A549 (cell line): Measurements from ENCODE around the gene ITGB8. TPM values are rescaled to one million over a fixed set of nuclear protein-coding genes. Genes with fewer than 3 reads are reported as not detected.

Source experiments
- ATAC-seq, 2 experiments: fragments of 200-7000 bp in 1 of 2; fragments of >200 bp in 1 of 2; cut with Nextera tagmentation in 1 of 2; cut with Tn5 transposase in 1 of 2; 3 replicates each; pipeline versions ENCODE4 v1.8.0 to v1.9.1; 2018 to 2020; ENCODE audit warnings: mild to moderate bottlenecking in 1 of 2, moderate library complexity in 1 of 2
- CTCF ChIA-PET: fragments of 300-600 bp; sonication (Branson Sonifier 250); formaldehyde crosslinking; extraction: SDS; loops from one replicate; lab custom pipeline; 2021; ENCODE audit warnings: antibody characterized with exemption, inconsistent platforms; lab: Yijun Ruan, JAX
- POLR2A ChIA-PET: fragments of 350-600 bp; formaldehyde crosslinking; extraction: SDS; loops from one replicate; lab custom pipeline; 2021; ENCODE audit warnings: antibody characterized with exemption, inconsistent platforms; lab: Yijun Ruan, JAX
- DNase-seq, 2 experiments: peaks; one replicate each; pipeline versions ENCODE4 v3.0.0 to v3.0.0-alpha.2; 2011 to 2016; ENCODE audit warnings: low read depth in 1 of 2, low spot score in 1 of 2
- FAIRE-seq: peaks from 2 replicates; lab custom pipeline; 2011; peaks lifted over from hg19 to GRCh38; lab: Jason Lieb, UNC
- H3K27ac ChIP-seq, 2 experiments: fragments of >200 bp; sonication (Bioruptor Twin); formaldehyde crosslinking; 3 replicates each; pipeline ENCODE4 v1.5.1; 2016 to 2017
- H3K4me1 ChIP-seq: fragments of >200 bp; sonication (Bioruptor Twin); formaldehyde crosslinking; 3 replicates; pipeline ENCODE4 v1.6.1; 2016
- H3K4me2 ChIP-seq: fragments of >200 bp; sonication (Bioruptor Twin); formaldehyde crosslinking; 3 replicates; pipeline ENCODE4 v1.6.1; 2016
- H3K4me3 ChIP-seq: fragments of >200 bp; sonication (Bioruptor Twin); formaldehyde crosslinking; 3 replicates; pipeline ENCODE4 v1.5.1; 2016
- H3K9me3 ChIP-seq: fragments of >200 bp; sonication (Bioruptor Twin); formaldehyde crosslinking; 3 replicates; pipeline ENCODE4 v1.6.1; 2016
- CBX8 ChIP-seq: fragments of 200-600 bp; sonication (generic); IDR thresholded peaks from 2 replicates; pipeline ENCODE4 v1.6.1; 2016
- CEBPB ChIP-seq, 2 experiments: fragments of >200 bp in 1 of 2; sonication (Bioruptor Twin) in 1 of 2; formaldehyde crosslinking in 1 of 2; IDR thresholded peaks; 2 replicates each; pipeline ENCODE4 v1.6.1; 2012 to 2016
- CHD4 ChIP-seq: fragments of 200-600 bp; sonication (generic); IDR thresholded peaks from 2 replicates; pipeline ENCODE4 v1.6.1; 2016; ENCODE audit warnings: antibody characterized with exemption, mild to moderate bottlenecking, borderline replicate concordance
- CTCF ChIP-seq: fragments of >200 bp; sonication (Bioruptor Twin); formaldehyde crosslinking; IDR thresholded peaks from 3 replicates; pipeline ENCODE4 v1.5.1; 2016
- EHF ChIP-seq: fragments of 250-450 bp; sonication (Bioruptor Pico); IDR thresholded peaks from 2 replicates; pipeline ENCODE4 v1.5.0; 2020; ENCODE audit warnings: mild to moderate bottlenecking
- EP300 ChIP-seq, 2 experiments: fragments of >200 bp; sonication (Bioruptor Twin); formaldehyde crosslinking; IDR thresholded peaks; 2 replicates in 1 of 2; 3 replicates in 1 of 2; pipeline ENCODE4 v1.6.1; 2016 to 2017
- FOSB ChIP-seq: fragments of 250-450 bp; sonication (Bioruptor Pico); IDR thresholded peaks from 2 replicates; pipeline ENCODE4 v1.5.0; 2020; ENCODE audit warnings: mild to moderate bottlenecking, moderate library complexity
- FOSL2 ChIP-seq, 2 experiments: fragments of 450-650 bp in 1 of 2; fragments of >200 bp in 1 of 2; sonication (Bioruptor Twin) in 1 of 2; formaldehyde crosslinking; IDR thresholded peaks; 2 replicates each; pipeline versions ENCODE4 v1.5.0 to v1.6.1; 2016 to 2020; ENCODE audit warnings: mild to moderate bottlenecking in 1 of 2, moderate library complexity in 1 of 2
- FOXS1 ChIP-seq: fragments of 250-450 bp; sonication (Bioruptor Pico); IDR thresholded peaks from 2 replicates; pipeline ENCODE4 v1.5.0; 2020; ENCODE audit warnings: mild to moderate bottlenecking, moderate library complexity
- GATA3 ChIP-seq: IDR thresholded peaks from 2 replicates; pipeline ENCODE4 v1.6.1; 2012; ENCODE audit warnings: borderline replicate concordance
- HDAC2 ChIP-seq: fragments of 200-600 bp; sonication (generic); IDR thresholded peaks from 2 replicates; pipeline ENCODE4 v1.6.1; 2016
- HOXA7 ChIP-seq: fragments of 250-450 bp; sonication (Bioruptor Pico); IDR thresholded peaks from 2 replicates; pipeline ENCODE4 v1.5.0; 2020; ENCODE audit warnings: mild to moderate bottlenecking, moderate library complexity
- HOXB13 ChIP-seq: fragments of 250-450 bp; sonication (Bioruptor Pico); IDR thresholded peaks from 2 replicates; pipeline ENCODE4 v1.5.0; 2020; ENCODE audit warnings: low read depth, mild to moderate bottlenecking, moderate library complexity
- HOXB5 ChIP-seq: fragments of 250-450 bp; sonication (Bioruptor Pico); IDR thresholded peaks from 2 replicates; pipeline ENCODE4 v1.5.0; 2020; ENCODE audit warnings: mild to moderate bottlenecking, moderate library complexity
- JUNB ChIP-seq: fragments of >200 bp; sonication (Bioruptor Twin); formaldehyde crosslinking; IDR thresholded peaks from 2 replicates; pipeline ENCODE4 v1.6.1; 2016
- MAZ ChIP-seq: fragments of 150-350 bp; IDR thresholded peaks from 2 replicates; pipeline ENCODE4 v1.6.1; 2014; ENCODE audit warnings: antibody characterized with exemption, low read depth, low read length, borderline replicate concordance
- MYC ChIP-seq: IDR thresholded peaks from 2 replicates; pipeline ENCODE4 v1.6.1; 2012; ENCODE audit warnings: mild to moderate bottlenecking, inconsistent platforms, low read length, improper control_type of control experiment, borderline replicate concordance
- POLR2A ChIP-seq: IDR thresholded peaks from 2 replicates; pipeline ENCODE4 v1.6.1; 2012; ENCODE audit warnings: mild to moderate bottlenecking, low read length
- RARB ChIP-seq: fragments of 250-450 bp; sonication (Bioruptor Pico); IDR thresholded peaks from 2 replicates; pipeline ENCODE4 v1.8.0; 2021; ENCODE audit warnings: mild to moderate bottlenecking, moderate library complexity
- RCOR1 ChIP-seq: fragments of 150-350 bp; IDR thresholded peaks from 2 replicates; pipeline ENCODE4 v1.6.1; 2014; ENCODE audit warnings: antibody characterized with exemption, low read length, low read depth
- RNF2 ChIP-seq: fragments of 200-600 bp; sonication (generic); IDR thresholded peaks from 2 replicates; pipeline ENCODE4 v1.6.1; 2016; ENCODE audit warnings: low read depth, mild to moderate bottlenecking, antibody characterized with exemption, moderate library complexity, borderline replicate concordance
- SMC3 ChIP-seq: fragments of >200 bp; sonication (Bioruptor Twin); formaldehyde crosslinking; IDR thresholded peaks from 3 replicates; pipeline ENCODE4 v1.6.1; 2018; ENCODE audit warnings: inconsistent platforms
- SREBF2 ChIP-seq: fragments of 450-650 bp; IDR thresholded peaks from 2 replicates; pipeline ENCODE4 v1.6.1; 2014; ENCODE audit warnings: mild to moderate bottlenecking, moderate library complexity
- TFCP2L1 ChIP-seq: fragments of 250-450 bp; sonication (Bioruptor Pico); IDR thresholded peaks from 2 replicates; pipeline ENCODE4 v1.5.0; 2021; ENCODE audit warnings: mild to moderate bottlenecking
- USF2 ChIP-seq: fragments of 450-650 bp; IDR thresholded peaks from 2 replicates; pipeline ENCODE4 v1.6.1; 2014; ENCODE audit warnings: antibody characterized with exemption
- ZFP36 ChIP-seq: fragments of 450-650 bp; IDR thresholded peaks from 2 replicates; pipeline ENCODE4 v1.6.1; 2014; ENCODE audit warnings: borderline replicate concordance; ENCODE audit not compliant: partially characterized antibody
- ZNF302 ChIP-seq: fragments of 250-450 bp; sonication (Bioruptor Pico); IDR thresholded peaks from 2 replicates; pipeline ENCODE4 v1.9.0; 2021; ENCODE audit warnings: inconsistent platforms, mild to moderate bottlenecking, moderate library complexity
- ZSCAN20 ChIP-seq: fragments of 250-450 bp; sonication (Bioruptor Pico); IDR thresholded peaks from 2 replicates; pipeline ENCODE4 v1.8.0; 2022; ENCODE audit warnings: mild to moderate bottlenecking, moderate library complexity
- WGBS: methylation state at CpG from one replicate; pipeline ENCODE4 v1.1.6; 2017; ENCODE audit errors: missing lambda C conversion rate; 5-methylcytosine and 5-hydroxymethylcytosine counted together
- polyA plus RNA-seq, 4 experiments: library from polyadenylated mRNA; depleted of rRNA in 3 of 4; stranded (reverse); fragments of >200 nt; fragmentation: RNase III in 1 of 4; extraction: RNeasy Plus Mini Kit Qiagen cat#74134 plus additional on column Dnase treatment in 1 of 4; gene quantifications; 2 replicates in 3 of 4; 3 replicates in 1 of 4; pipeline ENCODE4 v1.2.3, GENCODE V29; 2011 to 2017

The ITGB8 gene
- polyA plus RNA-seq, 2 of the 4 experiments (the other 2 are of a cell fraction): 0.39 to 0.67 TPM

GRCh38 chr7:20318933-20319332, 11.8 kb upstream of the ITGB8 start:
- TF ChIP-seq CHD4 (no peak), CEBPB (IDR thresholded peaks at IDR 0.05) (no peak), MYC (no peak), FOXS1 (CRISPR knock-in tag) (no peak), EP300 (IDR thresholded peaks at IDR 0.05) (no peak), ZNF302 (no peak), RCOR1 (no peak), HOXB13 (no peak), FOSL2 (IDR thresholded peaks at IDR 0.05) (no peak), FOSL2 (CRISPR knock-in tag; IDR thresholded peaks at IDR 0.05) (no peak), GATA3 (no peak), POLR2A (no peak), HOXA7 (CRISPR knock-in tag) (no peak), FOSB (CRISPR knock-in tag) (no peak), RNF2 (no peak), MAZ (no peak), CTCF (no peak), ZSCAN20 (CRISPR knock-in tag) (no peak), SREBF2 (no peak), EHF (CRISPR knock-in tag) (no peak), SMC3 (no peak)
- POLR2A ChIA-PET: no interaction called here
- Histone ChIP-seq H3K4me2 (no peak overlapping the region), H3K4me3 (no peak overlapping the region), H3K27ac (no peak overlapping the region), H3K9me3 (no peaks in the 10 kb centered on the region), H3K4me1 (no peaks in the 10 kb centered on the region)
- no peak for DNase-seq
- CTCF ChIA-PET: interaction anchor here (1.5 to 2.0 kb wide), 2 partner anchors 7 to 147 kb away, joined by 3 to 9 read pairs; no protein-coding TSS in a partner anchor
- ATAC-seq: no peak
- no peak for FAIRE-seq
- 71% methylated on average over 6 of the region's 6 CpGs for WGBS

- no peak for DNase-seq
- H3K9me3 ChIP-seq: no peaks in the 10 kb centered on the region
- no peak for FAIRE-seq
- no peak overlapping the region for H3K4me3 ChIP-seq
- CTCF ChIA-PET: interaction anchor here (0.9 to 2.0 kb wide), 3 partner anchors 9 to 278 kb away, joined by 3 to 9 read pairs (median 3); no protein-coding TSS in a partner anchor
- TF ChIP-seq TFCP2L1 (no peak), HDAC2 (no peak), CBX8 (no peak), USF2 (no peak), RARB (CRISPR knock-in tag) (no peak), RCOR1 (no peak), JUNB (no peak), ZFP36 (no peak), FOXS1 (CRISPR knock-in tag) (no peak), HOXB5 (CRISPR knock-in tag) (no peak)
- H3K27ac ChIP-seq: no peak overlapping the region
- no peak overlapping the region for H3K4me2 ChIP-seq
- no peaks in the 10 kb centered on the region for H3K4me1 ChIP-seq
- 43% methylated on average over 3 of the region's 3 CpGs for WGBS
- no peak for ATAC-seq
- POLR2A ChIA-PET: no interaction called here
Observed at GRCh38 chr7:20320322-20320721, 10.4 kb upstream of the ITGB8 start.
